Stimulated activated CD8-positive, alpha-beta memory T cell treated with anti-CD3 and anti-CD28 coated beads, Interleukin-12 subunit alpha, Interleukin-12 subunit beta, amount 100 ng/mL, for 4 hours (primary cell): Measurements from ENCODE around the gene IKZF1.

Source experiments
- DNase-seq: peaks from one replicate; pipeline ENCODE4 v3.0.0-alpha.2; 2020; ENCODE audit warnings: low read depth

Gene IKZF1

DNA sequence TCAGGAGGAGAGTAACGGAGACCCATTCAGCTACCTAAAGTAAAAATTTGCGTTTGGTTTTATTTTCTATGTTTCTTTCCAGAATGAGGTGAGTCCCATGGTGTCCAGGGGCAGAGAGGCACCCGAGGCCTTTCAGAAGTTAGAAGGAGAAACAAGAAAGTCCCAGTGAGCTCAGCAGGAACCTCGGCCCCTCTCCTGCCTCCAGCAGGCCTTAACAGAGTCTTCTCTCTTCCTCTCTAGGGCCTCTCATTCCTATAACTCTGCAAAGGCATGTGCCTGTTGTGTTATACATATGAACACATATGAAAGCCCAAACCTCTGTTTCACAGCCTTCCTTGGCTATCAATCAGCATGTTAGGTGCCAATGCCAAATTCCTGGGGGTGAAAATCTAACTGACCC is 20.8 kb upstream of the IKZF1 start:
- no peak for DNase-seq

DNA sequence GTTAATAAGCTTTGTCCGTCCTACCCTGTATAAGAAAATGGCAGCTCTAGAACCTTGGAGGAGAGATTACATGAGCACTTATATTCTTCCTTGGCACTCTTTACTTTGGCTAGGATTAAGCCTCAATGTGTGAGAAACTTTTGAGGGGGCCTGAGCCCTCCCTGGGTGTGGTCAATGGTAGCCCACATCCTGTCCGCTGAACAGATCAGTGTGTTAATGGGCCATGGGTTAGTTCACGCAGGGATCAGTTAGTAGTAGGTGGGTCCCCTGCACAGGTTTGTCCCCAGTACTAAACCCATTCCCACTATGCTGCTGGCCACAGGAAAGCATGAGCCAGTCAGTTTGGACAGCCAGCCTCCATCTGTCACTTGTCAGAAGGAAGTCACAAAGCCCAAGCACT is 20.2 kb upstream of the IKZF1 start:
- DNase-seq, result no peak

DNA sequence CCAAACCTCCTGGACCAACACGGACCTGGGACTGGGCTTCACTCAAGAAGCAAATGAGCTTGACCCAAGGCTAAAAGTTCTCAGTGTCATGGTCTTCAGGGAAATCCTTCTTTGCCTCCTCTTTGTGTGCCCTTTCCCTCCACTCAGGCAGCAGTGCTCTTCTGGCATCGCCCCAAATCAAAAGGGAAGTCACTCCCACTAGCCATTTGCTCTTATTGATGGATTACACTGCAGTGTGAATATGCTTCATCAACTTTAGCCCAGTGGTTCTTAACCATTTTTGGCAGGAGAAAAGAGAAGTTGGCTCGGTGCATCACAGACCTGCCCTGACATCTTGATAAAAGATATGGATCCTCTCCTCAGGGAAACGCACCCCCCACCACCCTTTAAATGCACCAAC is 19.2 kb upstream of the IKZF1 start:
- DNase-seq, result no peak

DNA sequence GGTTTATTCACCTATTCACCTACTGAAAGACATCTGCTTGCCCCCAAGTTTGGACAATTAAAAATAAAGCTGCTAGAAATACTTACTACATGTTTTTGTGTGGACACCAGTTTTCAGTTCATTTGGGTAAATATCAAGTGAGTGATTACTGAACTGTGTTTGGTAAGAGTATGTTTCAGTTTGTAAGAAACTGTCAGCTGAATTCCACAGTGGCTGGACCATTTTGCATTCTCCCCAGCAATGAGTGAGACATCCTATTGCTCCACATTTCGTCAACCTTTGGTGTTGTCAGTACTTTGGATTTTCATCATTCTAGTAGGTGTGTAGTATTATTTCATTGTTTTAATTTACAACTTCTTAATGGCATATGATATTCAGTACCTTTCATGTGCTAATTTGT is 17.4 kb upstream of the IKZF1 start:
- DNase-seq, result no peak

DNA sequence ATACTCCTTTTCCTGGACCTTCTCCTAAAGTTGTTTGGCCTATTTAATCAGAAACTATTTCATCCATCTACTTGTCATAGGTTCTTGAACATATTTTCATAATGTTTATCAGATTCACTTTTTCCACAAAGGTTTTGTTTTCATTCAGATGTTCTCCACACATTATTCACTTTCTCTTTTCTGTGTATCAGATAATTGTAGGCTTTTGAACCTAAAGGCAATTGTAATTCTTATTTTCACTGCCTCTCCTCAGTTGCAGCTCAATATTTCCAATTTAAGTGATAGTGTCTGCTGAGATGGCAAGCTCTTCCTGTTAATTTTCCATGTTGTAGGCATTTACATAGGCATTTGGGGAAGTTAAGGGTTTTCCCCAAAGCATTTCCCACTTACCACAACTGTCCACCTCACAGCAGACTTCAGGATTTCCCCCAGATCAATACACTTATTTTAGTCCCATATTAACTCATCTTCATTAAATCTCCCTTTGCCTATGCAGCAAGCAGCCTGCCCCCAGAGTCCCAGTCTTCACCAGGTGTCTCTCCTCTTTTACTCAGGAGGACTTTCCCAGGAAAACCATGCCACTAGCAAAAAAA is 12.3 kb upstream of the IKZF1 start:
- no peak for DNase-seq

DNA sequence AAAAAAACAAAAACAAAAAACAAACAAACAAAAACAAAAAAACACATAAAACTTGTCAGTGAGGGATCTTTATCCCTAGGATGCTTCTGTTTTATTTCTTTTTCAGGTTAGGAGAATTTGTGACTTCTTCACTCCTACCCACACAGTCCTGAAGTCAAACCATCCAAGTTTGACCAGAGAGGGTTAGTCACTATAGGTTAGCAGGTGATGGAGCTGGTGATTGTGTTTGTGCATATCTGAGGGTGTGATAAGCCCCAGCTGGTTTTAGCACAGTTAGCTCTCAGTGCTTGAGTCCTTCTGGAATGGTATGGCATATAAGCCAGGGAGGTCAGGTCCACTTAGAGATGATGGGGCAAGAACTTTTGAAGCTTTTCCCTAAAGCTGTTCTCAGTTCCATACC is 11.8 kb upstream of the IKZF1 start:
- no peak for DNase-seq

DNA sequence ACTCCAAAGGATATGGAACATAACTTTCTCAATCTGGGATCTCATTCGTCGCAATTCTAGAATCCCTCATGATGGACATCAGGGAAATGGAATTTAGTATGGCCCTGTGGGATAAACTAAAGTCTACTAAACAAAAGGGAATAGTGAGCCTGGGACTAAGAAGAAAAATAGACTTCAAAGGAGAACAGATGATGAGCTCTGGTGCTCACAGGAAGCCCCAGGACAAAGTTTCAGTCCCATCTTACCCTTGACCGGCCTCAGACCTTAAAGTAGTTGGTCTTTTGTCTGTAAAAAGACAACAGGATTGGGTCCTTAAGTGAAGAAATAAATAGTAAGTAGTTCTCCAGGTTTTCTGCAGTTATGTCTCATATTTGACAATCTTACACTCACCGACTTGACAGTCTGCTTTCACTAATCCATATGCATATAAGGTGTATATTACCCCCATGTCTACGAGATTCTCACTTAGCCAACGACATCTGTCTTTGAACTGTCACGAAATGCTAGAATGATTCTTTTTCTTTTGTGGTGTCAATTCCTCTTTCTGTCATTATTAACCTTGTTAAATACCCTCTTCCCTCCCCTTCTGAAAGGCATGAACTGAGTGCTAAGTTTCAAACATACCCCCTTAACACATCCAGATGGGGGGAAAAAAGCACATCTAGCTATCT is 10.9 kb upstream of the IKZF1 start:
- no peak for DNase-seq

DNA sequence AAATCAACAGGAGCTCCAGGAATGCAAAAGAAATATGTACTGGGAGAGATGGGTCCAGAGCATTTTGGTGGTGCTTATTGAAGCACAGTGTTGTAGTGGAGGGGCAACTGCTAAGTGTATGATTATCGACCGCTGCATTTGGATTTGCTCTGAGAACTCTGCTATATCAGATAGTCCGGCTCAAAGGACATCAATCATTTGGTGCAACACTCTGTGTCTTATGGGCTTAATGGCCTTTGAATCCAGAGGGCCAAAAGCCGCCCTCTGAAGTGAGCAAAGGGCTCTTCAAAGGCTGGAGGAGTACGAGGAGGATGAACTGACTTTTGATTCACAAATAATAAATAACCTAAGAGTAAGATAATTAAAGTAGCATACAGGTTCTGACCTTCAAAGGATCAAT is 9.4 kb upstream of the IKZF1 start:
- no peak for DNase-seq

DNA sequence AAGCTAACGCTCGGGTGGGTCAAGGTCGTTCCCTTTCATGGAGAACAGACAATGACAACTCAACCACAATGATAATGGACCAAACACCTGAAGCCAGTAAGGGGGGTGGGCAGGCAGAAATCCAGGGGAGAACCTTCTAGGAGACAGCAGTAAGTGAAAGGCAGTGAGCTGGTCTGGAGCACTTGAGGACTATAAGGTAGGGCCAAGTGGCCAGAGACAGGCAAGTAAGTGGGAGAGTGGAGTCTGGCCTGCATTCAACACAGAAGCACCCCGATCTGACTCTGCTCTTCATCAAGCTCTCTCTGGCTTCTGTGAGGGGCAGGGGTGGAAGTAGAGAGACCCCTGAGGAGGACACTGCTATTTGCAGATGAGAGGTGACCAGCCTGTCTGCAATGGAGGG is 7.7 kb upstream of the IKZF1 start:
- DNase-seq, result no peak

DNA sequence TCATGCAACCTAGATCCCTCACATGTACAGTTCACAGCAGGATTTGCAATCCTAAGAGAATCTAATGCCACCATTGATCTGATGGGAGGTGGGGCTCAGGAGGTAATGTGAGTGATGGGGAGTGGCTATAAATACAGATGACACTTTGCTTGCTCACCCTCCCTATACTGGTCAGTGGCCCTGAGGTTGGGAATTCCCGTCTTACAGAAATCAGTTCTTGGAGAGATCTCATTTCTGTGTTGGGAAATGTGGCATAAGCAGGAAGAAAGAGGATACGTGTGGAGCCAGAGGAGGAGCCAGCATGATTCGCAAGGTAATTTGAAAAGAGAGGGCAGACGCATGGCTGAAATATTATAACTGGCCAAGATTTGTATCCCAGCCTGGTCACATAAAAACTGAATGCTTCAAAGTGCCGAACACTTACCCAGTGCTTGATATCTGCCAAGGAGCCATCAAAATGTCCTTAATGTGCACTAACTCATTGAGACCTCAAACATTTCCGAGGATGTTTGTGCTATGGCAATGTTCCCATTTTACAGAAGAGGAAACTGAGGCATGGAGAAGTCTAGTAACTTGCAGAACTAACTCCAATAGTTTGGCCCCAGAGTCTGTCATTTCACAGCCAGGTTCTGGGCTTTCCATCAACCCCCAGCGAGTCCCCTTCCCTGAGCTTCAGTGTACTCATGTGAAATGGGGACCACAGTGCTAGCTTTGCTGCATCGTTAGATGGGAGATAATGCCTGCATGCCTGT is 5.5 kb upstream of the IKZF1 start:
- DNase-seq, result no peak

DNA sequence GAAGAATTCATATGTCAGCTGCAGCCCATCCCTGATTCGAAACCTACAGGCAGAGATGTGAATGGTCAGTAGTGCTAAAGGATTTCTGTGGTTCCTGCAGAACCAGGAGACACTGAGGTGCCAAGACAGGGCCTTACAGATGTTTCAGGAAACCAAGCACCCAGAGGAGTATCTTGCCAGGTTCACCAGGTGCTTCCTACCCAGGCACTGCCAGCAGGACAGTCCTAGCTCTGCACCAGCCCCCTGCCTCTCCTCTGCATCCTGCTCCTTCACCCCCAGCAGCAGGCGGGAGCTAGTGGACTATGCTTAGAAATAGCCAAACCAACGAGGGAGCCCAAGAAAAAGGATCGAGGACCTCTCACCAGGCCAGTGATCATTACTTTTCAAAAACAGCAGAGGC is 4.2 kb upstream of the IKZF1 start:
- no peak for DNase-seq

DNA sequence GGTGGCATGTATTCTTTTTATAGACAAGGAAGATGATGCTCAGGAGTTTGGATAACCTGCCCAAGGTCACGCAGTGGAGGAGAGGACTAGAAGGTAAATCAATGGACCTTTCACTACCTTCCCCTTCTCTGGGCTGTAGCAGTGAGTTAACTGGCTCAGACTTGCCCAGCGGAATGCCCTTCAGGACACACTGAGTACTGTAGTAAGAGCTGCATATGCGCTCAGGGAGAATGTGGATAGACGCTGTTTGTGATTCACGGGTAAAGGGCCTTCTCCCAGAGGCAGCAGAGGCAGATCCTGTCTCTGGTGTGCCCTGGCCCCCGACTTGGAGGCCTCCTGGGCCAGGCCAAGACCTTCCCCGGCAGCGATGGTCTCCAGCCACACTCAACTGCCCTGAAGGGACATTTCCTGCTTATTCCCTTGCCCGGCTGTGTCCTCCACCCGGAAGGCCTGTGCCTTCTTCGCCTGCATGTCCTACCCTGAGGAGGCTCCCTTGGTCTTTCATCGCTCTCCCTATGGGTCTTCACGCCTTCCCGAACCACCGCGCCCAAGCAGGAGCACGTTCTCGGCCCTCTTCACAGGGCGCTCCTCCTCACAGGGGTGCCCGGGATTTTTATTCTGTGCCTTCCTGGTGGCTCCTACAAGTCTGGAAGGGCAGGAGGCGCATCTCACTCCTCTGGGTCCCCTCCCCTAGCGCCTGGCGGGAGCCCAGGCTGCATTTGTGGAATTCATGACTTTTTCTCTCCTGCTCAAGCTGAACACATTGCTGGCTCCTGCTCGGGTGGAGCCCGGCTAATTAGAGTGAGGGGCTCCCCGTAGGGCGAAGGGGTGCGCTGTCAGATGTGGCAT is 1.8 kb upstream of the IKZF1 start:
- DNase-seq, result no peak

DNA sequence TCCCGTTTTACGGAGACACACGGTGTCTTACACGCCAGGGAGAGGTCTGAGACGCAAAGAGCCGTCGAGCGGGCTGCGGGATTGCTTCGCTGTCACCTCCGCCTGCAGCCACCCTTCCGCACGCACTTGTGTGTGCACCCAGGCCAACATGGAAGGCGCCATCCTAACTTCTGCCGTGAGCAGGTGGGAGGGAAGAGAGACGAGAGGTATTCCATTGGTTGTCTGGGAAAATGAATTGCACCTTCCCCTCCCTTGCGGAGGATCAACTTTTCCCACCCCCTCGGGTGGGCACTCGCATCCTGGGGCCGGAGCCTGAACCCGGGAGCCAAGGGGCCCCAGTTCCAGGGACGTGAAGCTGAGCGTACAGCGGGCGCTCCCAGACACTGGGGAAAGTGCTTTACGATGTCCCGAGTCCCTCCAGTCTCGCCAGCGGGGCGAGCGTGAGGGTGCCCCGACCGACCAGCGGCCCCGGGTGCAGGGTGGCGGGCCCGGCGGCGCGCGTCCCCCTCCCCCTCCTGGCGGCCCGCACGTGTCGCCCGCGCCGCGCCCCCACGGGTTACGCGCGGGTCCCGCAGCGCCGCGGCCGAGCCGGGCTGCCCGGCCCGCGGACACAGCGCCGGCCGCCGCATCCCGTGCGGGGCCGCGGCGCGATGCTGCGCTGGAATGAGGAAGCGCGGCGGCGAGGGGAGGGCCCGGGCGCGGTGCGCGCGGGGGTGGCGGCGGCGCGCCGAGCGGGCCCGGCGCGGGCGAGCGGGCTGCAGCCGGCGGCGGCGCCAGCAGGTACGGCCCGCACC is 984 bp upstream of the IKZF1 start:
- DNase-seq, result no peak

DNA sequence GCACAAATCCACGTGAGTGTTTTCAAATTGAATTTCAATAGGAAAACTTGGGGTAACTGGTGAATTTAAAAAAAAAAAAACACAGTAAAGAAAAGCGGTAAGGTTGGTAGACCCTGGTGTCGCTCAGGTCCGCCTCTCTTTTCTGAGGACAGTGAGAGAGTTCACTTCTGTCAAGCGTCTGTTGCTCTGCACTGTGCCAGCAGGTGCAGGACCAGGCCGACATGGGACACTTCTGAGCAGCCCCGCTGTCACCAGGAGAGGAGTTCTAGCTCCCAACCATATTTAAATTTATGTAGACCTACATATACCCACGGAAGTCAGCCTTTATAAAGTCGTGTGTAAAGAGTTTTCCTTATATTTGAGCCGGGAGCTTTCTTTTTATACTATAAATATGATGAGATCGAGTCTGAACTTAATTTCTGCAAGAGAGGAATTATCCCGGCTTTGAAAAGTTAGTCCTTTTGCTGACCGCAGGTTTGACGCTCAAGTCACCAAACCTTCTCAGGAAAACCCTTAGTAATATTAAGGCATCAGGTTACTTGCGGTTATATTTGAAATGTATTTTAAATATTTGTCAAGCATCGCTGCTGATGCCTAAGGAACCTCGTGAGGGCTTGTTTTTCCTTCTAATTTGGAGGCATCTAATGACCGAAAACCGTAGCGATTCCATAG is 531 bp downstream of the IKZF1 start:
- no peak for DNase-seq

DNA sequence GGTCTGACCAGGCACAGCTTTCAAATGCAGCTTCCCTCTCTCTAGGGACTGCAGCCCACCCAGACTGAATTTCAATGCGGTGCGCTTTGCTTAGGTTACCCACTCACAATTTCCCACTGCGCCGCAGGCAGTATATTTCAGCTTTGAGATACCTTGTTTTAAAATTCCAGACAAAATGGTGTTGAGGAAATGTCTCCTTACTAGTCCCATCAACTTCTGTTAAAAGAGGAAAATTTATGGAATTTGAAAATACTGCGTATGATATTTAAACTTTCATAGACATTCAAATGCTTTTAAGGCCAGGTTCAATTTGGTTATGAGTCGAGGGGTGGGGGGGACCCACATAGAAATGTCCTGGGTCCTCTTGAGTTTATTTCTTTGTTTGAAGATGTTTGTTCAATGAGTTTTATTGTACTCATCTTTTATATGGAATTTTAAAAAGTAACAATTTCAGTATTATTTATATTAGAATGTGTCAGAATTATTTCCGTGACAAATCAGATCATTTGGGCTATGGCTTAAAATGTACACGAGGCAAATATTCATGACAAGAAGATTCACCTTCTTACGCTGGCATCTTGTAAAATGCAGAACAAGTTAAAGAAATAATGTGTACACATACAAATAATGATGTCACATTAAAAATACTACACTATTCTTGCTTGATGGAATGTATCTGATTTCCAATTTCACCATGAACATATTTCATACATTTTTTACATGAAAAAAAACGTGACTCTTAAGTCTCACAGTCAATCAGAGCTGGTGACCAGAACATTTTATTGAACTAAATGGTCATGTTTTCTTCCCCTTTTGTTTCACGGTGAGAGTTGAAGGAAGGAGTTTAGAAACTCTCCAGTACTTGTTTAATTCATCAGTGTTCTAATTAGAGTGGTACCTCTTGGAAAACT is 1.3 kb downstream of the IKZF1 start:
- no peak for DNase-seq

DNA sequence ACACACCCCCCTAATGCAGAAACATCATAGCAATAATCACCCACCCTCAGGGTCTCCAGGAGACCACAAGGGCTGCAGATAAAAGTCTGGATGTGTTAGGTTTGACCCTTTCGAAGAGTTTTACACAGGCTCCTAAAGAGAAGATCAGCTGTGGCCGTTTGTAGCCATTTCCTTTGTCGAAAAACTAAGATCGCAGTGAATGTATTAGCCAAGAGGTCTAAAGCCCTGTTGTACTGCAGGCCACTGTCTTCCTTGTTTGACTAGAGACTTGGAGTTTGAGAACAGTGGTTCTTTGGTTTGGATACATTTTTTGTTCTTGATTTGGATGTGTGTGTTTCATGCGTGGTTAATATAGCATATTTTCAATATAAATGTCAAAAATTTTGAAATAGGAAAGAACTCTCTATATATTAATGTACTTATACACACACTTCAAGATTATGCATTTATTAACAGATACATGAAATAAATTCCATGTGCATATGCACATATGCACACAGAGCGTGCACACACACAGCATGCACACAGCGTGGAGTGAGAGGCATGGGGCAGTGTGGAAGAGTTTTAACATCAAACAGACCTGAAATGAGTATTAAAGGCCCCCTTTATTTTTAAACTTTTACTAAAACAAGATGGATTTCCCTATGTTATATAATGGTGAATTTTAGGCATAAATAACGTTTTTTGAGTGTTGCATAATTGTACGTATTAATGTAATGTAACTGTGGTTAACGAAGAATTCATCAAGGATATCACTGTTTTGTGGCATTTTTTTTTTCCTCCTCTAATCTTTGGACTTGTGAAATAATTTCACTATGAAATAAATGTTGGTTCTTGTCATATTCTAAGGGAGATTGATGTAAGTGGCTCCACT is 2.2 kb downstream of the IKZF1 start:
- no peak for DNase-seq

DNA sequence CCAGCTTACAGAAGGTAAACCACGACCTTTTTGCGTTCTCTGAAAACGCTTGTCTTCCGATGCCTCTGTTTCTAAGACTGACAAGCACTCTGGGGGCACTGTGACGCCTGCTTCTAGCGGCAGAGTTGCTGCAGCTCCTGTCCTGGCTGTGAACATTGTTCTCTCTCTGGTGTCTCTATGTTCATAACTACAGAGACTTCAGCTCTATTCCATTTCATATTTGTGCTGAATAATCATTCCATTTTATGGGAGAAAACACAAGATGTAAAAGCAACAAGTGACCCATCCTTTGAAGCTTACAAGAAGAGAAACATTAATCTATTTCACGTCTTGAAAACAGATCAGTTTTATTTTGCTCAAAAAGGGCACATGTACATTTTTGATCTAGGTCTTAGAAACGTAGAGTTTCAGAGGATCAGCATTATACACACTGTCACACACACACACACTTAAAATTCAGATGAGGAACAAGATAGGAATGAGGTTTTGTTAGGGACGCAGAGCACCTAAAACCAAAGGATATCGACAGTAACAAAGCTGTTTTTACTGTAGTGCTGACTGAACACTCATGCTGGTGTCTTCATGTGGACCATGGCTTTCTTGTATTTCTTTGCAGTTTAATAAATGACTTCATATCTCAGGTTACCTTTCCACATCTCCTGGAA is 3.0 kb downstream of the IKZF1 start:
- no peak for DNase-seq

DNA sequence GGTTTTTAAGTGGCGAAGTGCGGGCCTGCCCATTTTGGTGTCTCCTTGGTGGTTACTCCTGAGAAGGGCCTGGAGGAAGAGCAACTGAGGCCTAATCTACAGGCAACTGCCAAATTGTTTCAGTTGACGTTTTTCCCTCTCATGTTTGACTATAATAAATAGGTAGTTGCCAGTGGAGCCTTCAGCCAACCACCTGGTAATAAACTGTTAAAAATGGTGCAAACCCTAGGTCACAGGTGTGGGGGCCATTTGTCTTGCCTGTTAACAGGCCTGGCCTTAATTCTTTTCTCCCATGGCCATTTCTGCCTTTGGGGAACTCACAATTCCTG is 3.7 kb downstream of the IKZF1 start:
- no peak for DNase-seq
